Brain pericyte (primary cell): ENCODE data around the gene NMNAT3.

ENCODE experiments used
- DNase-seq: peaks from one replicate; pipeline ENCODE4 v3.0.0-alpha.2; 2012; ENCODE audit warnings: low read depth, low spot score

The NMNAT3 gene

DNA sequence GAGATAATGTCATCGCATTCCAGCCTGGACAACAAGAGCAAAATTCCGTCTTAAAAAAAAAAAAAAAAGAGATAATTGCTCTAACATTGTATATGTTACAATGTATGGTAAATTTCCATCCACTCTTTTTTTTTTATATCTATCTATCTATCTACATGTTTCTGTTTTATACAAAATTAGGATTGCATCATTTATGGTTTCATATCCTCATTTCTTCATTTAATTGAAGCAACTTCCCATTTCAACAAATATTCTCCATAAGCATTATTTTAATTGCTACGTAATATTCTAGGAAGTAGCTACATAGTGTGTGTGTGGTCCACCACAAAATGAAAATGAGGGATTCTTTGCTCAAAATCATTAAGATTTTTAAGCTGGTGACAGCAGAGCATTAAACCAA, 156.6 kb downstream of the NMNAT3 start:
- DNase-seq: no peak

DNA sequence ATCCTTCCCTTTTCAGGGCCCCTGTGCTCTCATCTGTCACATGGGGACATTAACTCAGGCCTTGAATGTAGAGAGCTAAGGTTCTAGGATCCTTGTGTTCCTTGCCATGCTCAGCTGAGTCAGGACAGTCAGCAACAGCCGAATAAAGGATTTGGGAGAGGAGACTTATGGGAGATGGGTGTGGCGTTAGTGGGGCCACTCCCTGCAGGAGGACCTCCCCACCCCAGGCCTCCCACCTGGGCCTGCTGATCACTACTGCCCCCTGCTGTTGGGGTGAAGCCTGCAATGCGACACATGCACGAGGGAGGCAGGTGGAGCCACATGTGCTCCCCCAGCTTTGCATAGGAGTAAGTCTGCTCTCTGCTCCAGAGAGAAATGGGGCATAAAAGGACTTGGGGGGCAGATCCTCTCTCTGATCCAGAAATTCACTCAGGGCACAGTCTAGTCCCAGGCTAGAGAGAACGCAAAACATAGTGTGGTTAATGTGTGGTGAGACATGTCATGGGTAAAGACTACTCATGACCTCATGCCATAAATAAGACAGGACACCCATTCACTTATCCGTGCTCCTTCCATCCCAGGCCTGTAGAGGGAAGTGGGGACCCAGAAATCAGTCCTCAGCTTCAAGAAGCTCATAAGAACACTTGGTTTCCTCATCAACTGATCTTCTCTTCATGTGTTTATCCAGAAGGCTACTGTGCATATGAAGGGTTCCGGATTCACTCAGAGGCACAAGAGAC, 157.6 kb downstream of the NMNAT3 start:
- DNase-seq: no peak

DNA sequence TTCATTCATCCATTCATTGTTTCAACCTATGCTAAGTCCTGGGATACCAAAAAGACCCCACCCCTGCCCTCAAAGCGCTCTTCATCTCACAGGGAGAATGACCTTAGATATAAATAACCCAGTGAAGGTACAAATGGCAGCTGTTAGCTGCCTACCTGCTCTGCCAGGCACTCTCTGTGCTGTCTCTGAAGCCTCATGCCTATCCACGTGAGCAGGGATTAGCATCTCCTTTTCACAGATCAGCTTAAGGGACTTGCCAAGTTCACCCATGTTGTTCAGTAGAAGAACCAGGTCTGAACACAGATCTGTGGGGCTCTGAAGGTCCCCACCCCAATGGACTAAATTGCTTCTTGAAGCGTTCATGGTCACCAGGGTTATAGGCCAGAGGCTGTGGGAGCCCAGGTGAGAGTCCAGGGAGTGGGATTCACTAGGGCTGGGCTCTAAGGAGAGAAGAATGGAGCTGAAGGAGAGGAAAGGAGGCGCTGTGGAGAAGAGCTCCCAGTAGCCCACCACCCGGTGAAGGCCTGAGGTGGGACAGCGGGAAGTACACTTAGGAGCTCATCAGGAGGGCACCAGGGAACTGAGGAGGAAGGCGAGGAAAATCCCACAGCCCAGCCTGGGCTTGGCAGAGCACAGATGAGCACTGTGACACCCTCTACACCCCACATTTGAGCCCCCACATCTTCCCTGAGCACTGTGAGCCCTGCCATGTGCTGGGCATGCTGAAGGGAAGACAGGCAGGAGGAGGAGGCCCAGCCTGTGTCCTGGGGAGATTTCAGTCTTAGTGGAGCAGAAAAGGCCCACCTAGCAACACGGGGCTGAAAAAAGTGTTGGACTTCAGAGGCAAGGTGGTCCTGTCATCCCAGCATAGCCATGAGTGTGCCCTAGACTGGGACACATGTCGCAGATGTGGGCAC, 158.6 kb downstream of the NMNAT3 start:
- DNase-seq: no peak

DNA sequence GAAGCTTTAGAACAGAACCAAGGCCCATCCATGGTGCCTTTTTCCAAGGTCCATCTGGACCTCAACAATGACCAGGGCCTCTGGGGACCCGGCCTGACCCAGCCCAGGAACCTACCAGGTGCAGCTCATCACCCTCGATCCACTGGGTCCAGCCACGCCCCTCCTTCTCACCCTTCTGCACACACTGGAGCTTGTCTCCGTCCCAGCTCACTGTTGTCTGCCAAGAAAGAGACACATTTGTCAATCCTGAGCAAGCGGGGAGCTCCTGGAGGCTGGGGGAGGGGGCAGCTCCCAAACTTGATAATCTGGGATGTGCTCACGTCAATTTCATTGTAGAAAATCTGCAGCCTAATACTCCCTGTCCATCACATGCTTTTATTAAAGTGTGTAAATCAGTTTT, 159.5 kb downstream of the NMNAT3 start:
- DNase-seq: no peak

DNA sequence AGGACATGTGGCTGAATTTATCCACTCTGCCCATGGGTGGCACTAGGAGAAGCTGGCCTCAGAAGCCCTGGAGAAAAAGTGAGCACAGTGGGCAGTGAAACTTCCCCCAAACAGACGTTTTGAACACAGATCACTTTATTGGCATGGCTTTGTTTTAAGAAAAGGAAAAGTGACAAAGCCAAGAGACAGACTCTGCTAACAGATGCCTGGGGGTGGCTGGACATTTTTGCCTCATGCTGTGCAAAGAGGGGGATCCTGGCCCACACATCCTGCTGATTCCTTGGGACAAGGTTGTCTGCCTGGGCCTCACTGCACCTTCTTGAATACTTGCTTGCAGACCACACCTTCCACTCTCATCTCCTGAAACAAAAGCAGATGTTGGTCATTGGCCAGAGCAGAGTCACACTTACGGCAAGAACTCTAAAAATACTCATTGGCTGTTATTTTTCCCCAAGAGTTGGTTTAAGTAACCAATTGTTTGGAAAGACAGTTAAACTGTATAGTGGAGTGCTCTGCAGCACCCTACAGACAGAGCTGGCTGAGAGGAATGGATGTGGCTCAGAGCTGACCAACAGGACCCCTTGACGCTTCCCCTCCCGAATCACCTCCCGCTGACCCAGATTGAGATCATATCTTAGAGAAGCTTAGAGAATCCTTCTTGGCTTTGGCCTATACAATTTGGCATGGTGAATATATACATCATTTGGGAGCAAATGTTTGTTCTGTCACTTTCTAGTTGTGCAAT, 160.3 kb downstream of the NMNAT3 start:
- DNase-seq: no peak

DNA sequence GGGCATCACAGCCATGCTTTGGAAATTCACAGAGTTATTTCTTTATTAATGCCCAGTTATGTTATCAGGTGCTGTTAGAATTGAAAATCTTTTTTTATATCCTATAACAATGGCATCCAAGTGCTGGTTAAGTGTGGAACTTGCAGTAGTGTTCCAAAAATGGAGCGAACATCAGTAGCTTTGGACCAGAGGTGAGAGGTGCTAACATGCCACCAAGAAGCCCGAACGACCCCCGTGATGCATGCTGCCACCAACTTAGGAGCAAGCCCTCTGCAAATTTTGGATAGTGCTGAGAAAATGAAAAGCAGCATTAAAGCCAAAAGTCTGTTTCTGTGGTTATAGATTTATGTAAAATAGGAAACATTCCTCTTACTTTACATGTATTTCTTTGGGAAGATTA, 163.0 kb downstream of the NMNAT3 start:
- DNase-seq: no peak
